HEK293 (cell line): ENCODE data around the gene DENND1C.

Source experiments
- CTCF ChIA-PET: fragments of 350-600 bp; formaldehyde crosslinking; extraction: SDS; loops from one replicate; lab custom pipeline; 2021; ENCODE audit warnings: antibody characterized with exemption; lab: Yijun Ruan, JAX
- POLR2A ChIA-PET: fragments of 300-600 bp; formaldehyde crosslinking; extraction: SDS; loops from one replicate; lab custom pipeline; 2020; ENCODE audit warnings: antibody characterized with exemption, inconsistent platforms; lab: Yijun Ruan, JAX
- H3K27ac ChIP-seq: fragments of 200-500 bp; sonication (Bioruptor generic); 2 replicates; pipeline ENCODE4 v1.5.1; 2014; ENCODE audit warnings: low read depth, low read length, control low read depth, inconsistent platforms; ENCODE audit errors: extremely low read depth
- H3K36me3 ChIP-seq, 2 experiments: fragments of 200-500 bp in 1 of 2; sonication (Bioruptor generic) in 1 of 2; 1 replicate in 1 of 2; 2 replicates in 1 of 2; pipeline ENCODE4 v1.5.1; 2014 to 2017; ENCODE audit warnings: inconsistent platforms in 2 of 2, low read length in 2 of 2; ENCODE audit not compliant: control insufficient read depth in 2 of 2, insufficient read depth in 1 of 2
- H3K4me1 ChIP-seq: fragments of 200-500 bp; sonication (Bioruptor generic); 2 replicates; pipeline ENCODE4 v1.5.1; 2014; ENCODE audit warnings: mild to moderate bottlenecking, low read length, inconsistent platforms; ENCODE audit not compliant: control insufficient read depth, insufficient read depth
- H3K4me3 ChIP-seq: 2 replicates; pipeline ENCODE4 v1.5.1; 2011; ENCODE audit warnings: low read depth, mild to moderate bottlenecking, control low read depth, low read length, moderate library complexity
- H3K9me3 ChIP-seq: fragments of 200-500 bp; sonication (Bioruptor generic); 2 replicates; pipeline ENCODE4 v1.5.1; 2014; ENCODE audit warnings: low read depth, low read length, inconsistent platforms; ENCODE audit not compliant: control insufficient read depth, insufficient read depth
- BCL6B ChIP-seq: fragments of 450-650 bp; formaldehyde crosslinking; IDR thresholded peaks from 2 replicates; pipeline ENCODE4 v1.5.1; 2017; ENCODE audit warnings: missing biosample characterization, missing genetic modification characterization
- EGR2 ChIP-seq: fragments of 450-650 bp; formaldehyde crosslinking; IDR thresholded peaks from 2 replicates; pipeline ENCODE4 v1.5.1; 2016; ENCODE audit warnings: low read depth, missing biosample characterization, missing genetic modification characterization
- OSR2 ChIP-seq: fragments of 450-650 bp; formaldehyde crosslinking; IDR thresholded peaks from 2 replicates; pipeline ENCODE4 v1.5.1; 2016; ENCODE audit warnings: missing biosample characterization, missing genetic modification characterization
- OVOL3 ChIP-seq: fragments of 450-650 bp; formaldehyde crosslinking; IDR thresholded peaks from 2 replicates; pipeline ENCODE4 v1.5.1; 2016; ENCODE audit warnings: missing biosample characterization, missing genetic modification characterization
- PRDM1 ChIP-seq: fragments of 450-650 bp; formaldehyde crosslinking; IDR thresholded peaks from 2 replicates; pipeline ENCODE4; 2016; ENCODE audit warnings: missing biosample characterization, missing genetic modification characterization
- ZEB2 ChIP-seq: fragments of 450-650 bp; formaldehyde crosslinking; IDR thresholded peaks from 2 replicates; pipeline ENCODE4 v1.5.1; 2016; ENCODE audit warnings: missing biosample characterization, missing genetic modification characterization
- ZFHX2 ChIP-seq: fragments of 450-650 bp; formaldehyde crosslinking; conservative IDR thresholded peaks from 2 replicates; pipeline ENCODE4 v1.5.1; 2016; ENCODE audit warnings: missing biosample characterization, missing genetic modification characterization
- ZNF169 ChIP-seq: fragments of 450-650 bp; formaldehyde crosslinking; IDR thresholded peaks from 2 replicates; pipeline ENCODE4 v1.5.1; 2016; ENCODE audit warnings: missing biosample characterization, missing genetic modification characterization
- ZNF174 ChIP-seq: fragments of 450-650 bp; formaldehyde crosslinking; IDR thresholded peaks from 2 replicates; pipeline ENCODE4 v1.5.0; 2017; ENCODE audit warnings: missing biosample characterization, mild to moderate bottlenecking, missing genetic modification characterization
- ZNF24 ChIP-seq: fragments of 450-650 bp; formaldehyde crosslinking; IDR thresholded peaks from 2 replicates; pipeline ENCODE4 v1.5.1; 2016; ENCODE audit warnings: missing biosample characterization, missing genetic modification characterization
- ZNF514 ChIP-seq: fragments of 450-650 bp; formaldehyde crosslinking; IDR thresholded peaks from 2 replicates; pipeline ENCODE4 v1.5.1; 2016; ENCODE audit warnings: missing biosample characterization, missing genetic modification characterization
- ZNF580 ChIP-seq: fragments of 450-650 bp; formaldehyde crosslinking; IDR thresholded peaks from 2 replicates; pipeline ENCODE4 v1.5.1; 2016; ENCODE audit warnings: missing biosample characterization, missing genetic modification characterization
- ZNF677 ChIP-seq: fragments of 450-650 bp; IDR thresholded peaks from 2 replicates; pipeline ENCODE4 v1.5.0; 2018; ENCODE audit warnings: missing biosample characterization, mild to moderate bottlenecking, missing genetic modification characterization, moderate library complexity
- ZNF792 ChIP-seq: fragments of 450-650 bp; formaldehyde crosslinking; IDR thresholded peaks from 2 replicates; pipeline ENCODE4 v1.5.1; 2016; ENCODE audit warnings: missing biosample characterization, missing genetic modification characterization
- ZSCAN30 ChIP-seq: fragments of 450-650 bp; IDR thresholded peaks from 2 replicates; pipeline ENCODE4 v1.5.1; 2018; ENCODE audit warnings: missing biosample characterization, mild to moderate bottlenecking, missing genetic modification characterization, moderate library complexity
- TF ChIP-seq, protein P1 (sequence below): fragments of 450-650 bp; formaldehyde crosslinking; IDR thresholded peaks from 2 replicates; pipeline ENCODE4 v1.5.1; 2016; ENCODE audit warnings: missing biosample characterization, missing genetic modification characterization, borderline replicate concordance
- TF ChIP-seq, protein P2 (sequence below): fragments of 450-650 bp; formaldehyde crosslinking; IDR thresholded peaks from 2 replicates; pipeline ENCODE4 v1.5.1; 2016; ENCODE audit warnings: missing biosample characterization, missing genetic modification characterization
- TF ChIP-seq, protein P3 (sequence below): fragments of 450-650 bp; formaldehyde crosslinking; IDR thresholded peaks from 2 replicates; pipeline ENCODE4 v1.5.1; 2017; ENCODE audit warnings: missing biosample characterization, mild to moderate bottlenecking, missing genetic modification characterization, moderate library complexity
- TF ChIP-seq, protein P4 (sequence below): fragments of 450-650 bp; formaldehyde crosslinking; IDR thresholded peaks from 2 replicates; pipeline ENCODE4 v1.5.1; 2016; ENCODE audit warnings: missing biosample characterization, missing genetic modification characterization

DENND1C gene

DNA sequence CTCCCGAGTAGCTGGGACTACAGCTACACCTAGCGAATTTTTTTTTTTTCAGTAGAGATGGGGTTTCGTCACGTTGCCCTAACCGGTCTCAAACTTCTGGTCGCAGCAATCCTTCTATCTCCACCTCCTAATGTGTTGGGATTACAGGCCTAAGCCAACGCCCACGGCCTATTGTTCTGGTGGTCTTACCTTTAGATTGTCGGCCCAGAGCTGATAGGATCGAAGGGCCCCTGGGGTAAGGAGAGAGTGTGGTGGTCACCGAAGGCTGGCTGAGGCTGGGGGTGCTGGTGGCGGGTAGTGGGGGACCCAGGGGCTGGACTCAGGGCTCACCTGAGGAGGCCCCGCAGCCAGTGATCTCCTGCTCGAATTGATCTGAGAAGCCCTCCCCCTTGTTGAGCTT is 10.5 kb downstream of the DENND1C start:
- H3K9me3 ChIP-seq = no peaks in the 10 kb centered on the region
- ChIA-PET POLR2A (no interaction called here), CTCF (interaction anchor here (0.6 to 0.9 kb wide), 2 partner anchors 16 to 1153 kb away, joined by 3 read pairs; no protein-coding TSS in a partner anchor)
- H3K27ac ChIP-seq = no peak overlapping the region
- no peak overlapping the region for H3K4me3 ChIP-seq
- no peaks in the 10 kb centered on the region for H3K4me1 ChIP-seq
- no peaks in the 10 kb centered on the region for H3K36me3 ChIP-seq
- no peak for TF ChIP-seq ZNF677 (tag by site-specific recombination)
- TF ChIP-seq ZNF169 (tag by site-specific recombination) = no peak
- TF ChIP-seq ZNF580 (tag by site-specific recombination) = no peak

- ChIA-PET CTCF (no interaction called here), POLR2A (no interaction called here)
- no peak overlapping the region for H3K4me3 ChIP-seq
- H3K9me3 ChIP-seq = no peaks in the 10 kb centered on the region
- no peaks in the 10 kb centered on the region for H3K36me3 ChIP-seq
- no peak for TF ChIP-seq ZFHX2 (tag by site-specific recombination)
- TF ChIP-seq ZNF24 (tag by site-specific recombination) = no peak
- no peak for TF ChIP-seq ZNF514
- TF ChIP-seq, protein P1, sequence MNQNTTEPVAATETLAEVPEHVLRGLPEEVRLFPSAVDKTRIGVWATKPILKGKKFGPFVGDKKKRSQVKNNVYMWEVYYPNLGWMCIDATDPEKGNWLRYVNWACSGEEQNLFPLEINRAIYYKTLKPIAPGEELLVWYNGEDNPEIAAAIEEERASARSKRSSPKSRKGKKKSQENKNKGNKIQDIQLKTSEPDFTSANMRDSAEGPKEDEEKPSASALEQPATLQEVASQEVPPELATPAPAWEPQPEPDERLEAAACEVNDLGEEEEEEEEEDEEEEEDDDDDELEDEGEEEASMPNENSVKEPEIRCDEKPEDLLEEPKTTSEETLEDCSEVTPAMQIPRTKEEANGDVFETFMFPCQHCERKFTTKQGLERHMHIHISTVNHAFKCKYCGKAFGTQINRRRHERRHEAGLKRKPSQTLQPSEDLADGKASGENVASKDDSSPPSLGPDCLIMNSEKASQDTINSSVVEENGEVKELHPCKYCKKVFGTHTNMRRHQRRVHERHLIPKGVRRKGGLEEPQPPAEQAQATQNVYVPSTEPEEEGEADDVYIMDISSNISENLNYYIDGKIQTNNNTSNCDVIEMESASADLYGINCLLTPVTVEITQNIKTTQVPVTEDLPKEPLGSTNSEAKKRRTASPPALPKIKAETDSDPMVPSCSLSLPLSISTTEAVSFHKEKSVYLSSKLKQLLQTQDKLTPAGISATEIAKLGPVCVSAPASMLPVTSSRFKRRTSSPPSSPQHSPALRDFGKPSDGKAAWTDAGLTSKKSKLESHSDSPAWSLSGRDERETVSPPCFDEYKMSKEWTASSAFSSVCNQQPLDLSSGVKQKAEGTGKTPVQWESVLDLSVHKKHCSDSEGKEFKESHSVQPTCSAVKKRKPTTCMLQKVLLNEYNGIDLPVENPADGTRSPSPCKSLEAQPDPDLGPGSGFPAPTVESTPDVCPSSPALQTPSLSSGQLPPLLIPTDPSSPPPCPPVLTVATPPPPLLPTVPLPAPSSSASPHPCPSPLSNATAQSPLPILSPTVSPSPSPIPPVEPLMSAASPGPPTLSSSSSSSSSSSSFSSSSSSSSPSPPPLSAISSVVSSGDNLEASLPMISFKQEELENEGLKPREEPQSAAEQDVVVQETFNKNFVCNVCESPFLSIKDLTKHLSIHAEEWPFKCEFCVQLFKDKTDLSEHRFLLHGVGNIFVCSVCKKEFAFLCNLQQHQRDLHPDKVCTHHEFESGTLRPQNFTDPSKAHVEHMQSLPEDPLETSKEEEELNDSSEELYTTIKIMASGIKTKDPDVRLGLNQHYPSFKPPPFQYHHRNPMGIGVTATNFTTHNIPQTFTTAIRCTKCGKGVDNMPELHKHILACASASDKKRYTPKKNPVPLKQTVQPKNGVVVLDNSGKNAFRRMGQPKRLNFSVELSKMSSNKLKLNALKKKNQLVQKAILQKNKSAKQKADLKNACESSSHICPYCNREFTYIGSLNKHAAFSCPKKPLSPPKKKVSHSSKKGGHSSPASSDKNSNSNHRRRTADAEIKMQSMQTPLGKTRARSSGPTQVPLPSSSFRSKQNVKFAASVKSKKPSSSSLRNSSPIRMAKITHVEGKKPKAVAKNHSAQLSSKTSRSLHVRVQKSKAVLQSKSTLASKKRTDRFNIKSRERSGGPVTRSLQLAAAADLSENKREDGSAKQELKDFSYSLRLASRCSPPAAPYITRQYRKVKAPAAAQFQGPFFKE (tag by site-specific recombination) = no peak
- TF ChIP-seq EGR2 (tag by site-specific recombination) = no peak
- no peak for TF ChIP-seq BCL6B (tag by site-specific recombination)
- TF ChIP-seq OSR2 (tag by site-specific recombination) = no peak
- TF ChIP-seq, protein P2, sequence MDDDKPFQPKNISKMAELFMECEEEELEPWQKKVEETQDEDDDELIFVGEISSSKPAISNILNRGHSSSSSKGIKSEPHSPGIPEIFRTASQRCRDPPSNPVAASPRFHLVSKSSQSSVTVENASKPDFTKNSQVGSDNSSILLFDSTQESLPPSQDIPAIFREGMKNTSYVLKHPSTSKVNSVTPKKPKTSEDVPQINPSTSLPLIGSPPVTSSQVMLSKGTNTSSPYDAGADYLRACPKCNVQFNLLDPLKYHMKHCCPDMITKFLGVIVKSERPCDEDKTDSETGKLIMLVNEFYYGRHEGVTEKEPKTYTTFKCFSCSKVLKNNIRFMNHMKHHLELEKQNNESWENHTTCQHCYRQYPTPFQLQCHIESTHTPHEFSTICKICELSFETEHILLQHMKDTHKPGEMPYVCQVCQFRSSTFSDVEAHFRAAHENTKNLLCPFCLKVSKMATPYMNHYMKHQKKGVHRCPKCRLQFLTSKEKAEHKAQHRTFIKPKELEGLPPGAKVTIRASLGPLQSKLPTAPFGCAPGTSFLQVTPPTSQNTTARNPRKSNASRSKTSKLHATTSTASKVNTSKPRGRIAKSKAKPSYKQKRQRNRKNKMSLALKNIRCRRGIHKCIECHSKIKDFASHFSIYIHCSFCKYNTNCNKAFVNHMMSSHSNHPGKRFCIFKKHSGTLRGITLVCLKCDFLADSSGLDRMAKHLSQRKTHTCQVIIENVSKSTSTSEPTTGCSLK = no peak
- H3K4me1 ChIP-seq = no peaks in the 10 kb centered on the region
- H3K27ac ChIP-seq = no peak overlapping the region
These were observed 11.4 kb downstream of the DENND1C start for GRCh38 chr19:6470173-6470572.

DNA sequence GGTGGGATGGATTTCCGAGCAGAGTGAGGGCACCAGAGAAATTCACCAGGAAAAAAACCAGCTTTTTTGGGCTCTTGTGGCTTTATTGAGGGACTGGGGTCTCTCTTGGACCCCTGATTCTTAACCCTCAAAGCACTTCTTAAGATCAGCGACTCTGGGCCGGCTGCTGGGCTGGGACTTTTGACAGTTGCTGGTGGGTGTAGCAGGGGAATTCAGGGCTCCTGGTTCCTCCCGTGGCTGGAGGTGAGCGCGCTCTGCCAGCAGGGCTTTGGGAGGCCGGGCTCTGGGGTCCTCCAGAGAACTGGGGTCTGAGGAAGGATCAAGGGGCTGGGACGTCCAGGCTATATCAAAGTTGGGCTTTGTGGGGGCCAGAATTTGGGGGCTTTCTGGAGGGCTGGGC is 14.2 kb downstream of the DENND1C start:
- Histone ChIP-seq H3K9me3 (no peaks in the 10 kb centered on the region), H3K36me3 (no peaks in the 10 kb centered on the region), H3K27ac (no peak overlapping the region), H3K4me1 (no peaks in the 10 kb centered on the region), H3K4me3 (no peak overlapping the region)
- POLR2A ChIA-PET = interaction anchor here (0.8 to 1.4 kb wide), 2 partner anchors 9 to 18 kb away, joined by 5 to 9 read pairs; no protein-coding TSS in a partner anchor
- CTCF ChIA-PET = interaction anchor here (0.5 to 1.1 kb wide), 3 partner anchors 9 to 300 kb away, joined by 3 read pairs; no protein-coding TSS in a partner anchor
- TF ChIP-seq OVOL3 (tag by site-specific recombination) = no peak
- TF ChIP-seq, protein P3, sequence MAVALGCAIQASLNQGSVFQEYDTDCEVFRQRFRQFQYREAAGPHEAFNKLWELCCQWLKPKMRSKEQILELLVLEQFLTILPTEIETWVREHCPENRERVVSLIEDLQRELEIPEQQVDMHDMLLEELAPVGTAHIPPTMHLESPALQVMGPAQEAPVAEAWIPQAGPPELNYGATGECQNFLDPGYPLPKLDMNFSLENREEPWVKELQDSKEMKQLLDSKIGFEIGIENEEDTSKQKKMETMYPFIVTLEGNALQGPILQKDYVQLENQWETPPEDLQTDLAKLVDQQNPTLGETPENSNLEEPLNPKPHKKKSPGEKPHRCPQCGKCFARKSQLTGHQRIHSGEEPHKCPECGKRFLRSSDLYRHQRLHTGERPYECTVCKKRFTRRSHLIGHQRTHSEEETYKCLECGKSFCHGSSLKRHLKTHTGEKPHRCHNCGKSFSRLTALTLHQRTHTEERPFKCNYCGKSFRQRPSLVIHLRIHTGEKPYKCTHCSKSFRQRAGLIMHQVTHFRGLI (tag by site-specific recombination) = no peak
- TF ChIP-seq ZNF174 (tag by site-specific recombination) = no peak
- TF ChIP-seq, protein P4, sequence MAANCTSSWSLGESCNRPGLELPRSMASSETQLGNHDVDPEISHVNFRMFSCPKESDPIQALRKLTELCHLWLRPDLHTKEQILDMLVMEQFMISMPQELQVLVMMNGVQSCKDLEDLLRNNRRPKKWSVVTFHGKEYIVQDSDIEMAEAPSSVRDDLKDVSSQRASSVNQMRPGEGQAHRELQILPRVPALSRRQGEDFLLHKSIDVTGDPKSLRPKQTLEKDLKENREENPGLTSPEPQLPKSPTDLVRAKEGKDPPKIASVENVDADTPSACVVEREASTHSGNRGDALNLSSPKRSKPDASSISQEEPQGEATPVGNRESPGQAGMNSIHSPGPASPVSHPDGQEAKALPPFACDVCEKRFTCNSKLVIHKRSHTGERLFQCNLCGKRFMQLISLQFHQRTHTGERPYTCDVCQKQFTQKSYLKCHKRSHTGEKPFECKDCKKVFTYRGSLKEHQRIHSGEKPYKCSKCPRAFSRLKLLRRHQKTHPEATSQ (tag by site-specific recombination) = no peak
- no peak for TF ChIP-seq ZNF792 (tag by site-specific recombination)
- no peak for TF ChIP-seq ZEB2 (tag by site-specific recombination)
- no peak for TF ChIP-seq ZSCAN30
- TF ChIP-seq PRDM1 (tag by site-specific recombination) = no peak
